GM12891 (cell line): Measurements from ENCODE around the gene ELFN1.
A peak's percentile ranks its signal among the peaks of the same experiment; 100 is the strongest.

Source experiments
- DNase-seq: peaks from one replicate; pipeline ENCODE4 v3.0.0; 2011; ENCODE audit warnings: low spot score; ENCODE audit not compliant: insufficient read length
- FAIRE-seq: peaks from 2 replicates; lab custom pipeline; 2011; peaks lifted over from hg19 to GRCh38; lab: Jason Lieb, UNC
- PAX5 ChIP-seq: IDR thresholded peaks from 2 replicates; pipeline ENCODE4 v1.6.1; 2011; ENCODE audit warnings: low read length, moderate library complexity, mild to moderate bottlenecking; ENCODE audit not compliant: insufficient read depth, severe bottlenecking
- POLR2A ChIP-seq: IDR thresholded peaks from 2 replicates; pipeline ENCODE4 v1.6.1; 2011; ENCODE audit warnings: low read depth, low read length, control low read depth
- POLR2AphosphoS5 ChIP-seq: IDR thresholded peaks from 2 replicates; pipeline ENCODE4 v1.6.1; 2011; ENCODE audit warnings: low read depth, low read length, control low read depth
- POU2F2 ChIP-seq: IDR thresholded peaks from 2 replicates; pipeline ENCODE4 v1.6.1; 2011; ENCODE audit warnings: low read depth, mild to moderate bottlenecking, control low read depth, low read length, moderate library complexity
- SPI1 ChIP-seq: IDR thresholded peaks from 2 replicates; pipeline ENCODE4 v1.6.1; 2011; ENCODE audit warnings: low read depth, low read length, control low read depth
- TAF1 ChIP-seq: IDR thresholded peaks from 2 replicates; pipeline ENCODE4 v1.6.1; 2011; ENCODE audit warnings: low read depth, low read length, control low read depth

The ELFN1 gene

DNA sequence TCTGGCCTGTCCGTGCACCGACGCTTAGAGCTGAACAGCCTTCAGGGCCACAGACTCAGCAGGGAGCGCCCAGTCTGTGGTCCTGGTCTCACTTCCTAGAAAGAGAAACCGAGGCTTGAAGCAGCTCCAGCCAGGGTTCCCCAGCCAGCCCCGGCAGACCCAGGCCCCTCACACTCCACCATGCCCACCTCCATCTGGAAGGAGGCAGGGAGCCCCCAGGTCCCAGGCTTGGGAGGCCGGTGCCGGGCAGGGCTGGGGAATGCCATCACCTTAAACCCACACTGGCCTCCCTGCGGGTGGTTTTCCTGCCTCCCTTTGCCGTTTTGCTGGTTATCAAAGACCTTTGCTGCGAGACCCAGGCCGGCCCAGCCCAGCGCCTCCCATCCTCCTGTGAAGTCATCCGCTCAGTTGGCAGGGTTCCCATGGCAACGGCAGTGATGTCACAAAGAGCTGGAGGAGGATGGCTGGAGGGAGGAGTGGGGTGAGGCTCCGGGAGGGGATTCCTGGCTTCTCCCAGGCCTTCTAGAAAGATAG lies 24.0 kb downstream of the ELFN1 start:
- FAIRE-seq (no peak), DNase-seq (peak; percentile 1)
- no peak for TF ChIP-seq POLR2A
- TF ChIP-seq POLR2AphosphoS5, result no peak
- TF ChIP-seq TAF1, result no peak

DNA sequence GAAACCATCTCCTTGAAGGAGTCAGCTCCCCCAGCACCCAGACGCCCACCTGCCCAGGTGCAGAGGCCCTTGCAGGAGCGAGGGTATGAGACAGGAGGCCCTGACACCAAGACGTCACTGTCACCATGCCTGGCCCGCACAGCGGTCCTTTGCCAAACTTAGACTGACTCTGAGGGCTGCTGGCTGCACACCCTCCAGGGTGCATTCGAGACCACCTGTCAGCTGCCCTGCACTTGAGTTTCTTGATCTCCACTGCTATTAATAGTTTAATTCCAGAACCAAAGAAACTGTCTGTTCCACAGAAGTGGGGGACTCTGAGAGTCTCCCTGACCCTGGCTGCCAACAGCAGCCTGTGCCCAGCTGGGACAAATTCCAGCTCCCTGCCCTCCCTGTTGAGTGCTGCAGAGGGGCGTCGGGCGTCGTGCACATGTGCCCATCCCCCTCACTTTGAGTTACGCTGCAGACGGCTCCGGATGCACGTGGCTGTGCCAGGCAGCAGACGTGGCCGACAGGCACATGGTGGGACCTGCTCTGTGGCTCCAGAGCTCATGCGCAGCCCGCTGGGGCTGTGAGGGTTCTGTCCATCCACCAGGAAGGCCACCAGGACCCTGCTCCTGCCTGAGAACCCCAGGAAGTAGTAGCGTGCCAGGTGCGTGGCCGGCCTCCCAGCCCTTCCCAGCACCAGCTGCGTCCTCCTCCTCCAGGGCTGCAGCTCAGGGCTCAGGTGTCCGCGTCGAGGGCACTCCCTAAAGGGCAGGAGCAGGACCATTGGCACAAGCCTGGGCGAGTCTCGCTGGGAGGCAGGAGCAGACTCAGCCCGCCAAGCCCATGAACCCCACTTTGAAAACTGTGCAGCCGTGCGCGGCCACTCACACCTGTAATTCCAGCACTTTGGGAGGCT lies 24.8 kb downstream of the ELFN1 start:
- no peak for TF ChIP-seq TAF1
- TF ChIP-seq POLR2A, result no peak
- no peak for TF ChIP-seq POU2F2
- no peak for TF ChIP-seq PAX5
- no peak for TF ChIP-seq POLR2AphosphoS5
- DNase-seq, result peak; percentile 5
- FAIRE-seq, result no peak

DNA sequence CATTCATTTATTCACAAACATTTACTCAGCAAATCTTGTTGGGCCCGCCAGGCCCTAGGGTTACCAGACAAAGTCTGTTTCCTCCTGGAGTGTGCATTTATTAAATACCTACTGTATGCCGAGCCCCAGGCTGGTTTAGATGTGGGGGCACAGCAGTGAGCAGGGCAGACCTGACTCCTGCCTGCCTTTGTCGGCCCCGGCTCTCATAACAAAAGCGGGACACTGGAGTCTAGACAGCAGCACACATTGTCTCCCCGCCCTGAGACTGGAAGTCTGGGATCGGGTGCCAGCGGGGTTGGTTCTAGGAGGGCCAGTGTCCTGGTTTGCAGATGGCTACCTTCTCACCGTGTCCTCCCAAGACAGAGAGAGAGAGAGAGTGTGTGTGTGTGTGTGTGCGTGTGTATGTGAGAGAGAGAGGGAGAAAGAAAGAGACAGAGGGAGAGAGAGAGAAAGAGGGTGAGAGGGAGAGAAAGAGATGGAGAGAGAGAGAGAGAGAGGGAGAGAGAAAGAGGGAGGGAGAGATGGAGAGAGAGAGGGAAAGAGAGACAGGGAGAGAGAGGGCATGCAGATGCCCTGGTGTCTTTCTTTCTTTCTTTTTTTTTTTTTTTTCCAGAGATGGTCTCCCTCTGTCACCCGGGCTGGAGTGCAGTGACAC lies 25.9 kb downstream of the ELFN1 start:
- DNase-seq (no peak), FAIRE-seq (no peak)
- TF ChIP-seq PAX5 (no peak), SPI1 (no peak), TAF1 (no peak), POLR2A (no peak), POU2F2 (no peak)

DNA sequence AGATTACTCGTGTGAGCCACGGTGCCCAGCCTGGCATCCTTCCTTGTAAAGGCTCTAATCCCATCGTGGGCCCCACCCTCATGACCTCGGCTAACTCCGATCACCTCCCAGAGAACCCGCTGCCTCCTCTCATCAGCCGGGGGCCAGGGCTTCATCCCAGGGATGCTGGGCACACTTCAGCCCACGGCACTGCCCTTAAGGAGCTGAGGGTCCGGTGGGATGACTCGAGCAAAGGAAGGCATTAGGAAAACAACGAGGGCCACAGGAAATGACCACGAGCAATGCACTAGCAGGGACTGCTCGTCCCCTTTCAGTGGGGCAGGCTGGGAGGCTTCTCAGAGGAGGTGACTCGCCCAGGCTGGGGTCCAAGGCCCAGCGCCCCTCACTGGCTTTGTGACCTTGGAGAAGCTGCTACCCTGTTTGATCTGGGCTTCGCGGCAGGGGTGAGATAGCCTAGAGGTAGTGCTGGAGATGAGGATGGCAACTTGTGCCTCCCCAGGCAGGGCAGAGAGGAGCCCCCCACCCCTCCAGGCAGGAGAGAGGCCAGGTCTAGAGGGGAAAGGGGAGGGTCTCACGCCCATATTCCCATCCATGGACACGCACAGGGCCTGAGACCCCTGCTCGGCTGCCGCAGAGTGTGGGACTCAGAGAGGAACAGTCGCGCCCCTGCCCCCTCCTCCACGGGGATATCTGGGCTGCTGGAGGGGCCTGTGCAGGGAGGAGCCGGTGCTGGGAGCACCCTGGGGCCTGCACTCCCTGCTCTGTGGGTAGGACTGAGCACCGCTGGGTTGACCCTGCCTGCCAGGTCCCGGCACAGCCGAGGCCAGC lies 26.8 kb downstream of the ELFN1 start:
- peak; percentile 1 for DNase-seq
- FAIRE-seq, result no peak
- TF ChIP-seq SPI1, result no peak
- TF ChIP-seq POU2F2, result no peak
- TF ChIP-seq PAX5, result no peak
- TF ChIP-seq POLR2AphosphoS5, result no peak
- no peak for TF ChIP-seq POLR2A
- no peak for TF ChIP-seq TAF1

DNA sequence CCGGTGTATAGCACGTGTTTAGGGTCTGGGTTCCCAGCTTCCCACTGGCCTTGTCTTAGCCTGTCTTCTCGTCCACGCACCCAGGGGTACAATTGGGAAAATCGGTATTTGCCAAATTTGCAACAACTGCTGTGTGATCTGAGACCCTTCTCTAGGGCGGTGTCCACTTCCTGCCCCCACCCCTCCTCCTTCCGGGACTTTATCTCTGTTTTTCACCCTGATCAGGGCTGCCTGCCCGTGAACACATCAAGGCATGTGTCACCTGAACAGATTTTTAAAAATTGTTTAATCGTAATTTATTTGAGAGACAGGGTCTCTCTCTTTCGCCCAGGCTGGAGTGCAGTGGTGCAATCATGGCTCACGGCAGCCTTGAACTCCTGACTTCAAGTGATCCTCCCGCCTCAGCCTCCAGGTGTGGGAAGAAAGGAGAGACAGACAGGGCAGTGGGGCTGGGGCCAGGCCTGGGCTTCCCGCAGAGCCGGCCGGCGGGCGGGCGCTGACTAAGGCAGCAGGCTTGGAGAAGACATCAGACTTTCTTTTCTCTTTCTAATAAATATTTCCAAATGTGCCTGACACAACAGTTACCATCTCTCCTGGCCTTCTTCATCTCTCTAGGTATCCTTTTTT lies 27.5 kb downstream of the ELFN1 start:
- DNase-seq (no peak), FAIRE-seq (no peak)
- TF ChIP-seq TAF1 (no peak), POLR2AphosphoS5 (no peak), POLR2A (no peak), POU2F2 (no peak), PAX5 (no peak), SPI1 (no peak)

DNA sequence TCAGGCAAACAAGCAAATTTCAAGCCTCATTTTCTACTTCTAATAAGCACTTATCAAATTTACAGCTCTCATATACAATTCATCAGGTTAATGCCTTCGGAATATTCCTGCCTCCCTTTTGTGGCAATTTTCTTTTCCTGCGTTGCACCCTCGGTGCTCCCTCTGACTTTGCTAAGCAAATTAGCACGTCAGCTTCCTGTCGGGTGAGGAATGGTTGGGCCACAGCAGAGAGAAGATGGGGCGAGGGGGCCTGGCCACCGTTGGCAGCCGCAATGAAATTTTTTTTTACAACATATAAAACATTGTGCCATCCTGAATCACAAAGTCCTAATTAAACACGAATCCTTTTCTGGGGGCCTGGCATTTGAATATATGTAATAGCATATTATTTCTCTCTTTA lies 28.1 kb downstream of the ELFN1 start:
- TF ChIP-seq TAF1 (no peak), POLR2A (no peak), SPI1 (no peak), PAX5 (no peak), POLR2AphosphoS5 (no peak), POU2F2 (no peak)
- FAIRE-seq (no peak), DNase-seq (no peak)

DNA sequence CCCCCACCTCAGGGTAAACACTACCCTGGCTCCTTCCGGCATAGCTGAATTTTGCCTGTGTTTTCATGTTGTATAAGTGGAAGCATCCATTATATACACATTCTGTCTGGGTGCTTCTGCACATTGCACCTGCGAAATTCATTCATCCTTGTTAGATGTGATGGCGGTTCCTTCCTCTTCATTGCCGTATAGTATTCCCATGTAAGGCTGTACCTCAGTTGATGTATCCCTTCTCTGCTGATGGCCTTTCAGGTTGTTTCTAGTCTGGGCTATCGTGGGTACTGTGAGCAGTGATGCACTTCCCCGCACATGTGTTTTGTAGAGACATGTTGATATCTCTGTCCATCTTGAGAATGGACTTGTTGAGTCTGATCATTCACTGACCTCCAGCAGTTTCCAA lies 28.9 kb downstream of the ELFN1 start:
- no peak for TF ChIP-seq POLR2AphosphoS5
- no peak for TF ChIP-seq POU2F2
- TF ChIP-seq PAX5, result no peak
- TF ChIP-seq POLR2A, result no peak
- TF ChIP-seq SPI1, result no peak
- no peak for TF ChIP-seq TAF1
- no peak for FAIRE-seq
- no peak for DNase-seq

DNA sequence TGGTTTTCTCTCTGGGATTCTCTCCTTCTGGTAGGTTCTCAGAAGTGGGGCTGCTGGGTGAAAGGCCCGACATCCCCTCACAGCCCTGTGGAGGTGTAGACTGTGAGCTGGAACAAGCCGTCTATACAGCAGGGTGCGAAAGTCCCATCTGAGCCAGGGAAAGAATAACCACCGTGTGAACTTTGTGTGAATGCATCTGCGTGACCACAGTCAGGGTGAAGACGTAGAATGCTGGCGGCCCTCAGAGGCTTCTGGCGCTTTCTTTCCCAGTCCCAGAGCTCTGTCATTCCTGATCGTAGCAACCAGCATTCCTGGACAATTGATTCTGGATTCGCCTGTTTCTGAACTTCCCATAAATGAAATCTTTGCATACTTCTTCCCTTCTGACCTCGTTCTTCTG lies 30.0 kb downstream of the ELFN1 start:
- TF ChIP-seq POLR2A, result no peak
- TF ChIP-seq POLR2AphosphoS5, result no peak
- TF ChIP-seq POU2F2, result no peak
- TF ChIP-seq TAF1, result no peak
- TF ChIP-seq SPI1, result no peak
- TF ChIP-seq PAX5, result no peak
- FAIRE-seq, result no peak
- DNase-seq, result no peak

DNA sequence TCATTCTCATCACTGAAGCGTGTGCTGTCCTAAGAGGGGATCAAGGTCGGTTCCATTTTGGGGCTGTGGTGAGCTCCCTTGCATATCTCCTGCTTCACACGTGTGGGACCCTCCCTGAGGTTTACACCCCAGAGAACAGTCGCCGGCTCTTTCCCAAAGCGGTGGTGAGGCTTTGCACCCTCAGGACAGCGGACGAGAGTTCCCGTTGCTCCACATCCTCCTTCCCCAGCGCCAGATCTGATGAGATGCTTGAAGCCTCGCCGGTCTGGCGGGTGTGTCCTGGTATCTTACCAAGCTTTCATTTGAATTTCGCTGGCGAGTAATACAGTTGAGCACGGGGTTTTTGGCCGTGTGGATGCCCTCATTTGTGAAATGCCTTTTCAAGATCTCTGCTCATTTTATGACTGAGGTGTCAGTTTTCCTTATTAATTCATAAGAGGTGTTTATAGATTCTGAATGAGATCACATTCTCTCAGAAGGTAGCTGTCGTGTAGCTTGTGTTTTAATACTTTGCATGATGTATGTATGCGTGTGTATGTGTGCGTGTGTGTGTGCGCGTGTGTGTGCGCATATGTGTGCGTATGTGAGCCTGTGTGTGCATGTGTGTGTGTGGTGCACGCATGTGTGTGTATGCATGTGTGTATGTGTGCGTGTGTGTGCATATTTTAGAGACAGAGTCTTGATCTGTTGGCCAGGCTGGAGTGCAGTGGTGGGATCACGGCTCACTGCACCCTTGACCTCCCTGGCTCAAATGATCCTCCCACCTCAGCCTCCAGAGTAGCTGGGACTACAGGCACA lies 30.7 kb downstream of the ELFN1 start:
- DNase-seq (no peak), FAIRE-seq (no peak)
- TF ChIP-seq POU2F2 (no peak), SPI1 (no peak), POLR2A (no peak), POLR2AphosphoS5 (no peak), PAX5 (no peak), TAF1 (no peak)
